ENCODE results near the gene SHISA8.
"Not testable (repeated sequence)": the region's sequence is repeated elsewhere in the genome, so short reads cannot be mapped to it uniquely, and the experiment has no call there.

Gene SHISA8

DNA sequence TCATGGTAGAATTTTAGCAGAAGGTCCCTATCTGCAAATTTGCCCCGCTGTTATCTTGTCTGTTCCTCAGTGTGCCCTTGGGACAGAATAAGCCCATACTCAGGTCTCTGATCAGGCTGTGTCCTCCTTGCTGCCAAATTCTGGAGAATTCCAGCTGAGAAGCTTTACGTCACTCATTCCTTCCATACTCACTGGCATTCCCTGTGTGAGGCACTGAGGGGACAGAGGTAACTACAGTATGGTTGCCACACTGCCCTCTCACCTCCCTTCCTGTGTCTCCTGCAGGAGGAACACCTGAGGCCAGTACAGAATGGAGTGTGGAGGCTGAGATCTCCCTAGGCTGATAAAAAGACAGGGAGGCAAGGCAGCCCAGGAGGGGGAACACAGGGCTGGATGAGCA, 31.5 kb downstream of the SHISA8 start:
- H3K4me3 ChIP-seq (ENCODE audit: low read length) = no peak overlapping the region
- TF ChIP-seq ZNF274 (IDR thresholded peaks at IDR 0.05; ENCODE audit: low read depth, low read length) = no peak

DNA sequence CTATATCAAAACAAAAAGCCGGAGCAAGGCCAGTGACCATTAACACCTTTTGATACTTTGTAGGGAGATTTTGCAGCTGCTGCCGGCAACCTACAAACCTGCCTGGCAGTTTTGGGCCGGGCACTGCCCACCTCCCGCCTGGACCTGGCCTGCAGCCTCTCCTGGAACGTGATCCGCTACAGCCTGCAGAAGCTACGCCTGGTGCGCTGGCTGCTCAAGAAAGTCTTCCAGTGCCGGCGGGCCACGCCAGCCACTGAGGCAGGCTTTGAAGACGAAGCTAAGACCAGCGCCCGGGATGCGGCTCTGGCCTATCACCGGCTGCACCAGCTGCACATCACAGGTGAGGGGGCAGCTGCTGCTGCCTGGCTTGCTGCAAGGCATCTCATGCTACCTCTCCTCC, 34.2 kb downstream of the SHISA8 start:
- H3K4me3 ChIP-seq (ENCODE audit: low read length) = no peak overlapping the region
- no peak for TF ChIP-seq ZNF274 (IDR thresholded peaks at IDR 0.05; ENCODE audit: low read depth, low read length)

DNA sequence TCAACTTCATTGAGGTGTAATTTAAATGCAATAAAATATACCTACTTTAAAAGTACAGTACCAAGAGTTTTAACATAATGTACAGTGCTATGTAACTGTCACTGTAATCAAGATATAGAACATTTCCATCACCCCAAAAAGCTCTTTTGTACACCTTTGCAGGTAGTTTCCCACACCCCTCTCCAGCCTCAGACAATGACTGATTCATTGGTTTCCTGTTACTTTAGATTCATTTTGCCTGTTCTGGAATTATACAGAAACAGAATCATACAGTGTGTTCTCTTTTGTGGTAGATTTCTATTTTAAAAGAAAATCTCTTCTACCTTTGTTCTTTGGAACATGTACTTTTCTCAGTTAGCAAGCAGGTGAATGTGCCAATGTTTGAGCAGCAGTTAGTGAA, 38.2 kb downstream of the SHISA8 start:
- TF ChIP-seq ZNF274 (IDR thresholded peaks at IDR 0.05; ENCODE audit: low read depth, low read length) = no peak
- no peak overlapping the region for H3K4me3 ChIP-seq (ENCODE audit: low read length)

DNA sequence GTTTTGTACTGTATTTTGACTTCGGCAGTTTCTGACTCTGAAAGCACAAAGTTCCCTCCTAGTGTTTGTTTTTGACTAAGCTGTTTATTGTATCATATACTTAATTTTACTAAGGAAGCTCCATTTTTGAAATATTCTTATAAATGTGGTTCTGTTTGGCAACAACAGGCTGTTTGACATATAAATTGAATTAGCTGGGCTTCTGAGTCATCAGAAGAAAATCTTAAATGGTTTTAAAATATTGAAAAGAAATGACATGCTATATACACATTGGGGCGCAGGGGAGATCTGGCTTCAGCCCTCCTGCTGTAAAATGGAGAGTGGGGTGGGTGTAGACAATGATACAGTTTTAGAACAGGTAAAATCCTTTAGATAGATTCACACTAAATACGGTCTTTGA, 38.6 kb downstream of the SHISA8 start:
- no peak overlapping the region for H3K4me3 ChIP-seq (ENCODE audit: low read length)
- TF ChIP-seq ZNF274 (IDR thresholded peaks at IDR 0.05; ENCODE audit: low read depth, low read length) = no peak

DNA sequence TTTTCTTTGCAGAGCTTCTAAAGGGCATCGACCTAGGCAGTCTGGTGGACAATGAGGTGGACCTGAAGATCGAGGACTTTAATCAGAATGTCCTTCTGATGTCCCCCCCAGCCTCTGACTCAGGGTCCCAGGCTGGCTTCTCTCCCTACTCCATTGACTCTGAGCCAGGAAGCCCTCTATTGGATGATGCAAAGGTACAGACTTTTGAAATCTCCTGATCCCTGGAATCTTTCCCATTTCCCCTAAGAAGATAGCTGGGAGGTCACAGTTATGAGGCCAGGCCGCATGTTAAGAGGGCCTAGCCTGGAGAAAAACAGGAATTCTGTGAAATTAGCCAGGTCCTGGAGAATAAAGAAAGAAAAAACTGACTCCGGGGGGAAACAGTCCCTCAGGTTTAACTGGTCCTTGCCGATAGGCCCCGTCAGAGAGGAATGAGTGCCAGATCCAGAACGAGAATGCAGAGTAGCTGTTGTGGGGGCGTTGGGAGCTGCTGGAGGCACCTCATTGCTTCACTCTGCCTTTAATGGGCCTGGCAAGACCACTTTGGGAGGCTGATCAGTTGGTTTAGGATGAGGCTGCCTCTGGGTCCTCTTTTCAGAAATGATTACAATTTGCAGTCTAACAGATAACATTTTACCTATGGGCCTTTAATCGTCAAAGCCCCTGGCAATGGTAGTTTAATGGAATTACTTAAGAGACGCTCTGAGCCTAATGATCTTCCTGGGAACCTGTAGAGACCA, 39.2 kb downstream of the SHISA8 start:
- TF ChIP-seq ZNF274 (IDR thresholded peaks at IDR 0.05; ENCODE audit: low read depth, low read length) = no peak
- H3K4me3 ChIP-seq (ENCODE audit: low read length) = no peak overlapping the region

DNA sequence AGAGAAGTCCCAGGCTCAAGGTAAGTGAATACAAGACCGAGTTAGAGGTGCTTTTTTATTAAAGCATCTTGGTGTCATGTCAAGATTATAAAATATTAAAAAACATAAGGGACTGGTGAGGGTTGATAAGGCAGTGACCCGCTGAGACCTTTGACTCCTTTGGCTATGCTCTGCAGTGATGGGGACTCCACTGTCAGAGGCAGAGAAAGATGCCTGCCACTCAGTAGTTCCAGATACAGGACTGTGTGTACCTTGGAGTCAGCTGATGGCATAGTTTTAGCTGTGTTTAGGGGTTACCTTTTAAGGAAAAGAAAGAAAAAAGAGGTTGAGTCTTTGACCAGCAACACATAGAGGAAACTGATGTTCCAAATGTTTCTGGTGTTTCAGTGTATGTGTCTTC, 40.8 kb downstream of the SHISA8 start:
- TF ChIP-seq ZNF274 (IDR thresholded peaks at IDR 0.05; ENCODE audit: low read depth, low read length) = no peak
- H3K4me3 ChIP-seq (ENCODE audit: low read length) = no peak overlapping the region

DNA sequence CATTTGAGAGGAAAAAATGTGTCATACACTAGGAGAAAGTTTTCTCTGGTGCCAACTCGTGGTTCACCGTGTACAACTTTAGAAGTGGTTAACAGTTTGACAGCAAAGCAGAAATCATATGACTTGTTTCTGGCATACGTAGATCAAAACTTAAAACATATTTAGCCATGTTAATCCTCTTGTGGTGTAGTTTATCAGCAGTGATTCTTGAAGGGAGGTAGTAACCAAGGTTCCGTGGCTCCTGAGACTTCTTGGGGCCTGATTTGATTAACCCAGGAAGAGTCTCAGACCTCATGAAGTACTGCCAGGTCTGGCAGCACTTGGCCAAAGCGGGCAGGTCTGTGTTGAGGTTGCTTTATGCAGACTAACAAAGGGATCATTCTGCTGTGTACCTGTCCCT, 41.5 kb downstream of the SHISA8 start:
- TF ChIP-seq ZNF274 (IDR thresholded peaks at IDR 0.05; ENCODE audit: low read depth, low read length) = no peak
- H3K4me3 ChIP-seq (ENCODE audit: low read length) = no peak overlapping the region

DNA sequence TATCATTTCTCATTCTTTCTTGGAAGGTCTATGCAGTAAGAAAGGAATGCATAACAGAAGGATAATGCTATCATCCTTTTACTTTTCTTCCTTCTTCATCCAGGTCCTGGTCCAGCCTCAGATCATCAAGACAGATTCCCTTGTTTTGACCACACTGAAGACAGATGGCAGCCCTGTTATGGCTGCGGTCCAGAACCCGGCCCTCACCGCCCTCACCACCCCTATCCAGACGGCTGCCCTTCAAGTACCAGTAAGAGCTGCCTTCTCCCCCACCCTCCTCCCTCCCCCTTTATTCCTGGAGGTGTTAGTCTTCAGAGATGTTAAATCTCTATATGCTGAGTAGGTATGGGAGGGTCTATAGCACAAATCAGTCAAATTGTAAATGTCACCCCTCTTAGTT, 44.1 kb downstream of the SHISA8 start:
- no peak overlapping the region for H3K4me3 ChIP-seq (ENCODE audit: low read length)
- no peak for TF ChIP-seq ZNF274 (IDR thresholded peaks at IDR 0.05; ENCODE audit: low read depth, low read length)

DNA sequence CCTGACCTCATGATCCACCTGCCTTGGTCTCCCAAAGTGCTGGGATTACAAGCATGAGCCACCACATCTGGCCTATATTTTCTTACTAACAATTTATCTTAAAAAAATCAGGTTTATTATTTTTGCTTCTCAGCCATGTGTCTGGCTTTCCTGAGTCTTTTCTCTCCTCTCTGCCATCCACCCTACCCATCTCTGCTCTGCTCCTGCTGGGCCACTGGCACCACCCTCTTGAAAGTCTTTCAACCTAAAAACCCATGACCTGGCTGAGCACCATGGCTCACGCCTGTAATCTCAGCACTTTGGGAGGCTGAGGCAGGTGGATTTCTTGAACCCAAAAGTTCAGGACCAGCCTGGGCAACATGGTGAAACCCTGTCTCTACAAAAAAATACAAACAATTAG, 44.8 kb downstream of the SHISA8 start:
- H3K4me3 ChIP-seq (ENCODE audit: low read length) = not testable (repeated sequence)

DNA sequence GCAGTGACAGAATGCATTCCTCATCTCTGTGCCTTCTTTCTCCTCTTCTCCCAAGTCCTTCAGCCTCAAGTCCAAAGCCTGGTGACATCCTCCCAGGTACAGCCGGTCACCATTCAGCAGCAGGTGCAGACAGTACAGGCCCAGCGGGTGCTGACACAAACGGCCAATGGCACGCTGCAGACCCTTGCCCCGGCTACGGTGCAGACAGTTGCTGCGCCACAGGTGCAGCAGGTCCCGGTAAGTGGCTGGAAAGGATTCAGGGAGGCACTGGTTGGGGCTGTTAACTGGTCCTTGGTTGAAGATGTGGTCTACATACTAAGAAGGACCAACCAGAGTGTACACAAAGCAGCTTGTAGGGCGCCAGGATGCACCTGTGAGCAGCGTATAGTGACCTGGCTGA, 46.3 kb downstream of the SHISA8 start:
- TF ChIP-seq ZNF274 (IDR thresholded peaks at IDR 0.05; ENCODE audit: low read depth, low read length) = no peak
- H3K4me3 ChIP-seq (ENCODE audit: low read length) = no peak overlapping the region

DNA sequence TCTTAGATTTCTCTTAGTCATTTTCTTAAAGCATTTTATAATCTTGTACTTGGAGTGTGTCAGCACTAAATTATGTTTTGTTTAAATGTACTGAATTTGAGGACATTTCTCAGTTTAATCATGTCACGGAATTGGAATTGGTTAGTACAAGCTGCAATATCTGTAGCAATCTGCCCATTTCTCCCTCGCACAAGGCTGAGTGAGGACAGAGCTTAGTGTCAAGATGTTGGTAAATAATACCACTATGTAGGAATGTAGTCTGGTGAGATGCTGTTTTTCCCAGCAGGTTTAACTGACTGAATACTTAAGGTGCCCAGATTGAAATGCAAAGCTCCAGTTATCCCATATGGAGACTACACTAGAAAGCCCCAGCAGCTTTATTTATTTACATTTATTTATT, 51.4 kb downstream of the SHISA8 start:
- no peak for TF ChIP-seq ZNF274 (IDR thresholded peaks at IDR 0.05; ENCODE audit: low read depth, low read length)
- H3K4me3 ChIP-seq (ENCODE audit: low read length) = no peak overlapping the region

DNA sequence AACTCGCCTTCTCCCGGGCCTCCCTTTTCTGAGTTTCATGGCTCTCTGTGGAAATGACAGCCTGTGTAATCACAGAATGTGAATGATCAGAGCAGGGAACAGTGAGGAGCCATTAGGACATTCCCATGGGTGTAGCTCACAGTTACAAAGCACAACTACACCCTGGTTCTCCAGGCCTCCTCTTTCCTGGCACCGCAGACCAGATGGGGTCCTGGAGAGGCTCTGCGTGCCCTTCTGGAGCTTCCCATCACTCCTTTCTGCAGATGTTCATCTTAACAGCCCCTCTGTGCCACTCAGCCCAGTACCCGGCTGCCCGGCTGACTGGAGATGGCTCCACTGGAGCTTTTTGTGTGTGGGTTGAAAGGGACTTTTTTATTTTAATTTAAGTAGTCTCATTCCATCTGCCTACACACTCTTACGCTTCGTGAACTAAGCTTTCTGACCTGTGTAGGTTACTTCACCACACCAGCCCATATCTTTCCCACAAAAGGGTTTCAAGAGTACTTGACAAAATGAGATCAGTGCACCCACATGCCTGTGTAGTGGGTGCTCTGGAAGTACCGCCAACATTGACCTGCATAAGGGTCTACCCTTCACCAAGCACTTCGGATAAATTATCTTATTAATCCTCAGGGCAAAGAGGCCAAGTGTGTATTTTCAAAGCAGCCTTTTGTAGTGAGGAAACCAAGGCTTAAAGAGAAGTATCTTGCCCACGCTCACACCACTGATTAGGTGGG, 52.2 kb downstream of the SHISA8 start:
- peak overlapping the region; percentile 7; the same call in 1 of the 2 replicates for H3K4me3 ChIP-seq (ENCODE audit: low read length)
- TF ChIP-seq ZNF274 (IDR thresholded peaks at IDR 0.05; ENCODE audit: low read depth, low read length) = no peak

DNA sequence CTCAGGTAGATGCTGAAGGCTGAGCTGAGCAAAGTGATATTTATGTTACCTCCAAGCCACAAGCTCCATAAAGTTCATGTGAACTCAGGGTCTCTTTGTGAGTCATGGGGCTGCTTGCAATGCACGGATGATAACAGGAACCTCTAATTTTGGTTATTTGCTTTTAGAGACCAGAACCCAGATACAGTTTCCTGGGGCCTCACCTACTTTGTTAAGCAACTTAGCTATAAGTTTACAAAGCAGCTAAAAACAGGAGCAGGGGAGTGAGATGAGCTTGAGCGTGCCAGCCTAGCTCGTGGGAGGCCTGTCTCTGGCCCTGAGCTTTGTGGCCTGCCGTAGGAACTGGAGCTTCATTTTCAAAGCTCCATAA, 52.7 kb downstream of the SHISA8 start:
- peak overlapping the region; percentile 7; the same call in 1 of the 2 replicates for H3K4me3 ChIP-seq (ENCODE audit: low read length)
- no peak for TF ChIP-seq ZNF274 (IDR thresholded peaks at IDR 0.05; ENCODE audit: low read depth, low read length)
